ENCODE measurements around the gene ZCWPW1.

DNA sequence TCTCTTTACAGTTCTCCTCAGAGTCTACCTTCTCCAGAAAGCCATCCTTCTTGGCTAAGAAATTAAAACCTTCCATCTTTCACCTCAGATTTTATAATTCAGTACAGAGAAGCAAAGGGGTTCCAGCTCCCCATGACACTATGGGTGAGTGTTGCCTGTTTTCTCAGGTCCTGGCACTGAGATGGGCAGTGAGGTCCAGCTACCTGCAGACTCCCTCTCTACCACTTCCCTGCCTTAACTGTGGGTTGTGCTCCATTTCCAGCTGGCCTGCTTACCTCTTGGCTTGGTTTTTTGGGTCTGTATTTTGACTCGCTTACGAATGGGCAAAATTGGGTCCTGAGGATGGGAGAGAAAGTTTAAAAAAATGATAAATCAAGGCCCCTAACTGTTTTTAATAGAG lies 26.3 kb downstream of the ZCWPW1 start:
- TF ChIP-seq, protein P1, sequence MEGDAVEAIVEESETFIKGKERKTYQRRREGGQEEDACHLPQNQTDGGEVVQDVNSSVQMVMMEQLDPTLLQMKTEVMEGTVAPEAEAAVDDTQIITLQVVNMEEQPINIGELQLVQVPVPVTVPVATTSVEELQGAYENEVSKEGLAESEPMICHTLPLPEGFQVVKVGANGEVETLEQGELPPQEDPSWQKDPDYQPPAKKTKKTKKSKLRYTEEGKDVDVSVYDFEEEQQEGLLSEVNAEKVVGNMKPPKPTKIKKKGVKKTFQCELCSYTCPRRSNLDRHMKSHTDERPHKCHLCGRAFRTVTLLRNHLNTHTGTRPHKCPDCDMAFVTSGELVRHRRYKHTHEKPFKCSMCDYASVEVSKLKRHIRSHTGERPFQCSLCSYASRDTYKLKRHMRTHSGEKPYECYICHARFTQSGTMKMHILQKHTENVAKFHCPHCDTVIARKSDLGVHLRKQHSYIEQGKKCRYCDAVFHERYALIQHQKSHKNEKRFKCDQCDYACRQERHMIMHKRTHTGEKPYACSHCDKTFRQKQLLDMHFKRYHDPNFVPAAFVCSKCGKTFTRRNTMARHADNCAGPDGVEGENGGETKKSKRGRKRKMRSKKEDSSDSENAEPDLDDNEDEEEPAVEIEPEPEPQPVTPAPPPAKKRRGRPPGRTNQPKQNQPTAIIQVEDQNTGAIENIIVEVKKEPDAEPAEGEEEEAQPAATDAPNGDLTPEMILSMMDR (conservative IDR thresholded peaks at IDR 0.05; ENCODE audit: low read length): no peak
- TF ChIP-seq EZH2phosphoT487 (IDR thresholded peaks at IDR 0.05; ENCODE audit: borderline replicate concordance, low read depth, low read length): no peak
